Right lobe of liver (tissue), 4 donors: ENCODE data around the gene DNAAF8.

Experiments
- CTCF ChIP-seq, 4 donors: fragments of 200-600 bp in 3 of 4; fragments of 450-650 bp in 1 of 4; IDR thresholded peaks; one replicate each; pipeline versions ENCODE4 v1.5.1 to v1.8.0; 2016 to 2022; ENCODE audit warnings: antibody characterized with exemption in 4 of 4, mild to moderate bottlenecking in 2 of 4
- POLR2A ChIP-seq: fragments of 450-650 bp; IDR thresholded peaks from one replicate; pipeline ENCODE4 v1.6.1; 2017; ENCODE audit warnings: antibody characterized with exemption, mild to moderate bottlenecking
- donor health status: DM: no; HTN: no; CAD: no.
- donor health status: DM: no; HTN: no; CAD: no.
- donor health status: DM: no; HTN: yes; CAD: no.

DNA sequence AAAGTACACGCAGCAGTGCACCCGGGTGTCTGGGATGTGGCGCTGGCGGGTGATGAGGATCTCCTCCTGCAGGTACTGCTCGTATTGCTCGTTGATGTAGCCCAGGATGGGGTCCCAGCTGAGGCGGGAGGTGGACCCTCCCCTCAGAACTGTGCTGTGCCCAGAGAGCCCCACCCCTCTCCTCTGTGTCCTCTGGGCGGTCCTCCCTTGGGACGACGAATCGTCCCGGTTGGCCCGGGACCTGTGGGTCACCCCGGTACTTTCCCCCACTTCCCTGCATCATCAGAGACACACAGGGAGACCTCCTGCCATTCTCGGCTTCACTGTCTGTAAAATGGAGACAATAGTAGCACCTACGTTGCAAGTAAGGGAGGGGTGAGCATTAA lies 49.6 kb downstream of the DNAAF8 start:
- TF ChIP-seq CTCF (IDR thresholded peaks at IDR 0.05) = no peak
- no peak for TF ChIP-seq POLR2A
